Naive B cell (primary cell): Measurements from ENCODE around the gene SLC39A11. TPM values are rescaled to one million over a fixed set of nuclear protein-coding genes. Genes with fewer than 3 reads are reported as not detected.

Experiments used
- ATAC-seq, 2 donors: fragments of 150-1000 bp; cut with Tn5 transposase; 2 replicates each; pipeline ENCODE4 v1.10.0; 2021; ENCODE audit warnings: low read depth in 2 of 2, mild to moderate bottlenecking in 2 of 2, moderate library complexity in 2 of 2
- DNase-seq: peaks from one replicate; pipeline ENCODE4 v3.0.0; 2022
- H3K27ac Mint-ChIP-seq, 6 donors: one replicate each; pipeline ENCODE4 v1.8.0; 2020 to 2022; ENCODE audit warnings: mild to moderate bottlenecking in 6 of 6, mixed read lengths in 6 of 6, moderate library complexity in 5 of 6, inconsistent platforms in 2 of 6
- H3K27me3 Mint-ChIP-seq, 3 donors: one replicate each; pipeline ENCODE4 v1.8.0; 2021 to 2022; ENCODE audit warnings: mixed read lengths in 3 of 3, mild to moderate bottlenecking in 1 of 3
- H3K36me3 Mint-ChIP-seq, 2 donors: one replicate each; pipeline ENCODE4 v1.8.0; 2020 to 2022; ENCODE audit warnings: mixed read lengths in 2 of 2, inconsistent platforms in 1 of 2, mild to moderate bottlenecking in 1 of 2
- H3K4me1 Mint-ChIP-seq, 3 donors: one replicate each; pipeline ENCODE4 v1.8.0; 2020 to 2022; ENCODE audit warnings: mixed read lengths in 3 of 3, inconsistent platforms in 1 of 3, mild to moderate bottlenecking in 1 of 3, moderate library complexity in 1 of 3
- H3K4me3 Mint-ChIP-seq, 8 donors: one replicate each; pipeline ENCODE4 v1.8.0; 2020 to 2022; ENCODE audit warnings: mild to moderate bottlenecking in 8 of 8, mixed read lengths in 8 of 8, moderate library complexity in 8 of 8, inconsistent platforms in 2 of 8
- H3K9me3 Mint-ChIP-seq, 7 donors: one replicate each; pipeline ENCODE4 v1.8.0; 2020 to 2022; ENCODE audit warnings: mixed read lengths in 7 of 7, mild to moderate bottlenecking in 5 of 7, inconsistent platforms in 2 of 7, moderate library complexity in 1 of 7
- polyA plus RNA-seq, 6 donors: library from polyadenylated mRNA; unstranded; fragments of 300-500 nt; fragmentation: Illumina TruSeq; gene quantifications; one replicate each; pipeline ENCODE4 v1.2.3, GENCODE V29; 2021; ENCODE audit warnings: low read depth in 6 of 6

The SLC39A11 gene
- polyA plus RNA-seq, 6 donors from 2014 or later: 8.5 to 15.2 (median 12.1) TPM

GRCh38 chr17:72659811-72660210 is 432.7 kb downstream of the SLC39A11 start:
- DNase-seq: no peak
- H3K27ac Mint-ChIP-seq: peak overlapping the region in 1 of 6 donors; percentile 3
- ATAC-seq: no peak

GRCh38 chr17:72658675-72659074 is 433.8 kb downstream of the SLC39A11 start:
- no peaks in the 10 kb centered on the region for H3K36me3 Mint-ChIP-seq
- peaks cover 0 to 4% (median 0%) of the 10 kb centered on the region in 3 donors for H3K4me1 Mint-ChIP-seq
- H3K4me3 Mint-ChIP-seq: no peak overlapping the region
- DNase-seq (no peak), ATAC-seq (no peak)
- no peaks in the 10 kb centered on the region for H3K27me3 Mint-ChIP-seq
- no peak overlapping the region for H3K27ac Mint-ChIP-seq
- no peaks in the 10 kb centered on the region for H3K9me3 Mint-ChIP-seq

More at GRCh38 chr17:72659811-72660210, 432.7 kb downstream of the SLC39A11 start:
- no peaks in the 10 kb centered on the region for H3K27me3 Mint-ChIP-seq
- H3K4me1 Mint-ChIP-seq: peaks cover 0 to 4% (median 0%) of the 10 kb centered on the region in 3 donors
- no peak overlapping the region for H3K4me3 Mint-ChIP-seq
- H3K9me3 Mint-ChIP-seq: peaks cover 0 to 3% (median 0%) of the 10 kb centered on the region in 7 donors
- no peaks in the 10 kb centered on the region for H3K36me3 Mint-ChIP-seq

- ATAC-seq: no peak
These were observed 434.8 kb downstream of the SLC39A11 start for GRCh38 chr17:72657467-72658317.

GRCh38 chr17:72656130-72656763 is 436.2 kb downstream of the SLC39A11 start:
- Mint-ChIP-seq H3K4me1 (peaks cover 0 to 7% (median 0%) of the 10 kb centered on the region in 3 donors), H3K27ac (no peak overlapping the region), H3K9me3 (no peaks in the 10 kb centered on the region), H3K27me3 (no peaks in the 10 kb centered on the region), H3K36me3 (no peaks in the 10 kb centered on the region), H3K4me3 (no peak overlapping the region)
- no peak for DNase-seq
- no peak for ATAC-seq

More at GRCh38 chr17:72657467-72658317, 434.8 kb downstream of the SLC39A11 start:
- Mint-ChIP-seq H3K27me3 (no peaks in the 10 kb centered on the region), H3K36me3 (no peaks in the 10 kb centered on the region), H3K4me3 (peak overlapping the region in 1 of 8 donors; percentile 61), H3K27ac (peak overlapping the region in 1 of 6 donors; percentile 9), H3K9me3 (no peaks in the 10 kb centered on the region), H3K4me1 (peaks cover 0 to 4% (median 0%) of the 10 kb centered on the region in 3 donors)
- no peak for DNase-seq

- DNase-seq (no peak), ATAC-seq (no peak)
- Mint-ChIP-seq H3K4me1 (peaks cover 0 to 7% (median 0%) of the 10 kb centered on the region in 3 donors), H3K36me3 (no peaks in the 10 kb centered on the region), H3K4me3 (no peak overlapping the region), H3K9me3 (no peaks in the 10 kb centered on the region), H3K27me3 (no peaks in the 10 kb centered on the region), H3K27ac (no peak overlapping the region)
These were observed 437.8 kb downstream of the SLC39A11 start for GRCh38 chr17:72654706-72655105.

- Mint-ChIP-seq H3K36me3 (peaks cover 0 to 9% of the 10 kb centered on the region in 2 donors), H3K27ac (peak overlapping the region in 1 of 6 donors; percentile 82), H3K4me1 (peaks cover 0 to 7% (median 0%) of the 10 kb centered on the region in 3 donors), H3K4me3 (no peak overlapping the region), H3K27me3 (no peaks in the 10 kb centered on the region), H3K9me3 (no peaks in the 10 kb centered on the region)
- ATAC-seq (no peak), DNase-seq (no peak)
These were observed 440.5 kb downstream of the SLC39A11 start for GRCh38 chr17:72651988-72652387.

GRCh38 chr17:72648702-72649101 is 443.8 kb downstream of the SLC39A11 start:
- DNase-seq (no peak), ATAC-seq (no peak)
- Mint-ChIP-seq H3K27me3 (no peaks in the 10 kb centered on the region), H3K4me1 (peaks cover 0 to 4% (median 0%) of the 10 kb centered on the region in 3 donors), H3K27ac (no peak overlapping the region), H3K9me3 (no peaks in the 10 kb centered on the region), H3K4me3 (no peak overlapping the region), H3K36me3 (peaks cover 11 to 17% of the 10 kb centered on the region in 2 donors)

GRCh38 chr17:72646176-72646575 is 446.3 kb downstream of the SLC39A11 start:
- Mint-ChIP-seq H3K27ac (no peak overlapping the region), H3K4me3 (no peak overlapping the region), H3K9me3 (no peaks in the 10 kb centered on the region), H3K4me1 (no peaks in the 10 kb centered on the region), H3K36me3 (peaks cover 11 to 17% of the 10 kb centered on the region in 2 donors), H3K27me3 (peaks cover under 1 to 3% (median under 1%) of the 10 kb centered on the region in 3 donors)
- DNase-seq (no peak), ATAC-seq (no peak)

- no peak overlapping the region for H3K27ac Mint-ChIP-seq
These were observed 448.0 kb downstream of the SLC39A11 start for GRCh38 chr17:72644492-72644891.

GRCh38 chr17:72643575-72644216 is 448.8 kb downstream of the SLC39A11 start:
- H3K36me3 Mint-ChIP-seq: peaks cover 11 to 14% of the 10 kb centered on the region in 2 donors
- H3K4me1 Mint-ChIP-seq: peaks cover 0 to 3% (median 0%) of the 10 kb centered on the region in 3 donors
- DNase-seq (no peak), ATAC-seq (no peak)
- H3K4me3 Mint-ChIP-seq: no peak overlapping the region
- H3K27ac Mint-ChIP-seq: peak overlapping the region in 1 of 6 donors; percentile 20
- peaks cover 5 to 12% (median 7%) of the 10 kb centered on the region in 3 donors for H3K27me3 Mint-ChIP-seq
- H3K9me3 Mint-ChIP-seq: peaks cover 0 to 5% (median 0%) of the 10 kb centered on the region in 7 donors

More at GRCh38 chr17:72644492-72644891, 448.0 kb downstream of the SLC39A11 start:
- H3K27me3 Mint-ChIP-seq: peaks cover 4 to 10% (median 7%) of the 10 kb centered on the region in 3 donors
- no peak for ATAC-seq
- no peak overlapping the region for H3K4me3 Mint-ChIP-seq
- peaks cover 11 to 17% of the 10 kb centered on the region in 2 donors for H3K36me3 Mint-ChIP-seq
- H3K4me1 Mint-ChIP-seq: peaks cover 0 to 3% (median 0%) of the 10 kb centered on the region in 3 donors
- no peak for DNase-seq
- peaks cover 0 to 5% (median 0%) of the 10 kb centered on the region in 7 donors for H3K9me3 Mint-ChIP-seq

- peak overlapping the region in 1 of 6 donors; percentile 28 for H3K27ac Mint-ChIP-seq
- ATAC-seq (no peak), DNase-seq (no peak)
- H3K9me3 Mint-ChIP-seq: peaks cover 0 to 5% (median 0%) of the 10 kb centered on the region in 7 donors
- peaks cover 11 to 20% (median 12%) of the 10 kb centered on the region in 3 donors for H3K27me3 Mint-ChIP-seq
- peaks cover 0 to 3% (median 0%) of the 10 kb centered on the region in 3 donors for H3K4me1 Mint-ChIP-seq
- H3K36me3 Mint-ChIP-seq: peaks cover 8 to 11% of the 10 kb centered on the region in 2 donors
- no peak overlapping the region for H3K4me3 Mint-ChIP-seq
These were observed 449.8 kb downstream of the SLC39A11 start for GRCh38 chr17:72642720-72643119.

- Mint-ChIP-seq H3K9me3 (peaks cover 0 to 5% (median 0%) of the 10 kb centered on the region in 7 donors), H3K4me3 (peak overlapping the region in 1 of 8 donors; percentile 12), H3K4me1 (peaks cover 0 to 3% (median 0%) of the 10 kb centered on the region in 3 donors), H3K27me3 (peaks cover 11 to 20% (median 12%) of the 10 kb centered on the region in 3 donors), H3K36me3 (peaks cover 2 to 11% of the 10 kb centered on the region in 2 donors), H3K27ac (no peak overlapping the region)
- no peak for DNase-seq
- no peak for ATAC-seq
These were observed 451.9 kb downstream of the SLC39A11 start for GRCh38 chr17:72640415-72641165.
